IMR-90 (cell line): ENCODE results near the gene AOX1.

Experiments
- MAZ ChIP-seq: IDR thresholded peaks from 2 replicates; pipeline ENCODE4 v1.6.1; 2012; ENCODE audit warnings: low read depth, mild to moderate bottlenecking, low read length, improper control_type of control experiment, moderate library complexity, borderline replicate concordance
- POLR2A ChIP-seq: IDR thresholded peaks from 2 replicates; pipeline ENCODE4 v1.6.1; 2012; ENCODE audit warnings: mild to moderate bottlenecking, low read depth, low read length
- TF ChIP-seq, protein P1 (sequence below): conservative IDR thresholded peaks from 2 replicates; pipeline ENCODE4 v1.5.1; 2012; ENCODE audit warnings: mild to moderate bottlenecking, low read depth, low read length, improper control_type of control experiment

DNA sequence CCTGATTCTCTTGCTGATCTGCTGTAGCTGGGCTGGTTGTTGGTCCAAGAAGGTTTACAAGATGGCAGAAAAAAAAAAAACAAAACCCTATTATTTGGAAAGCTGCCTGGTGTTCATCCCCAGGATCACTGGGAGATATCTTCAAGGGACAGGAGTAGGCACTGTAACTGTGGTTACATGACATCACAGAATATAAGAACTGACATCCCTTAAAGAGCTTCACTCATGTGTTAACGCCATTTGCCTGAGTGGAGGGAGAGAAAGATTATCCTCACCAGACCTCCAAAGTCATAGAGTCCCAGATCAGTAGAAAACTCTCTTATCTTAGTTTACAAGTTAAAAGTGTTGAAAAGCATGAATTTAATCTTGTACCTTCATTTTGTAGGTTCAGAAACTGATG, 130.6 kb downstream of the AOX1 start:
- TF ChIP-seq POLR2A = no peak
- TF ChIP-seq, protein P1, sequence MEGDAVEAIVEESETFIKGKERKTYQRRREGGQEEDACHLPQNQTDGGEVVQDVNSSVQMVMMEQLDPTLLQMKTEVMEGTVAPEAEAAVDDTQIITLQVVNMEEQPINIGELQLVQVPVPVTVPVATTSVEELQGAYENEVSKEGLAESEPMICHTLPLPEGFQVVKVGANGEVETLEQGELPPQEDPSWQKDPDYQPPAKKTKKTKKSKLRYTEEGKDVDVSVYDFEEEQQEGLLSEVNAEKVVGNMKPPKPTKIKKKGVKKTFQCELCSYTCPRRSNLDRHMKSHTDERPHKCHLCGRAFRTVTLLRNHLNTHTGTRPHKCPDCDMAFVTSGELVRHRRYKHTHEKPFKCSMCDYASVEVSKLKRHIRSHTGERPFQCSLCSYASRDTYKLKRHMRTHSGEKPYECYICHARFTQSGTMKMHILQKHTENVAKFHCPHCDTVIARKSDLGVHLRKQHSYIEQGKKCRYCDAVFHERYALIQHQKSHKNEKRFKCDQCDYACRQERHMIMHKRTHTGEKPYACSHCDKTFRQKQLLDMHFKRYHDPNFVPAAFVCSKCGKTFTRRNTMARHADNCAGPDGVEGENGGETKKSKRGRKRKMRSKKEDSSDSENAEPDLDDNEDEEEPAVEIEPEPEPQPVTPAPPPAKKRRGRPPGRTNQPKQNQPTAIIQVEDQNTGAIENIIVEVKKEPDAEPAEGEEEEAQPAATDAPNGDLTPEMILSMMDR = no peak
- no peak for TF ChIP-seq MAZ
